ENCODE data around the gene KCND3. TPM values are rescaled to one million over a fixed set of nuclear protein-coding genes. Genes with fewer than 3 reads are reported as not detected.
A peak's percentile ranks its signal among the peaks of the same experiment; 100 is the strongest.

KCND3 gene
- polyA plus RNA-seq, 2 donors: 0.57 to 1.6 TPM

- WGBS, 2 donors: 81 to 90% methylated on average over 10 of the region's 10 CpGs
- Histone ChIP-seq H3K9me3 (ENCODE audit: control insufficient read depth in 2 of 2, insufficient read depth in 1 of 2, low read depth in 1 of 2, low read length in 1 of 2) (no peaks in the 10 kb centered on the region), H3K27ac (ENCODE audit: low read depth in 2 of 2, low read length in 1 of 2) (no peak overlapping the region), H3K36me3 (ENCODE audit: control insufficient read depth in 2 of 2, insufficient read depth in 2 of 2, low read length in 1 of 2) (no peaks in the 10 kb centered on the region), H3K27me3 (ENCODE audit: control insufficient read depth in 1 of 2, insufficient read depth in 2 of 2, low read length in 2 of 2) (no peaks in the 10 kb centered on the region), H3K4me1 (ENCODE audit: control insufficient read depth in 2 of 2, insufficient read depth in 2 of 2, low read length in 1 of 2) (no peaks in the 10 kb centered on the region), H3K4me3 (ENCODE audit: low read depth in 1 of 2, low read length in 2 of 2) (no peak overlapping the region)
Observed at GRCh38 chr1:111934106-111934852, 55.2 kb downstream of the KCND3 start.

GRCh38 chr1:111930356-111930755, 59.1 kb downstream of the KCND3 start:
- H3K27ac ChIP-seq (ENCODE audit: low read depth in 2 of 2, low read length in 1 of 2): no peak overlapping the region
- H3K36me3 ChIP-seq (ENCODE audit: control insufficient read depth in 2 of 2, insufficient read depth in 2 of 2, low read length in 1 of 2): no peaks in the 10 kb centered on the region
- no peaks in the 10 kb centered on the region for H3K9me3 ChIP-seq (ENCODE audit: control insufficient read depth in 2 of 2, insufficient read depth in 1 of 2, low read depth in 1 of 2, low read length in 1 of 2)
- no peaks in the 10 kb centered on the region for H3K27me3 ChIP-seq (ENCODE audit: control insufficient read depth in 1 of 2, insufficient read depth in 2 of 2, low read length in 2 of 2)
- H3K4me3 ChIP-seq (ENCODE audit: low read depth in 1 of 2, low read length in 2 of 2): no peak overlapping the region
- 80 to 85% methylated on average over 3 of the region's 3 CpGs for WGBS, 2 donors
- peaks cover 0 to 6% of the 10 kb centered on the region in 2 donors for H3K4me1 ChIP-seq (ENCODE audit: control insufficient read depth in 2 of 2, insufficient read depth in 2 of 2, low read length in 1 of 2)

- Histone ChIP-seq H3K4me3 (ENCODE audit: low read depth in 1 of 2, low read length in 2 of 2) (no peak overlapping the region), H3K9me3 (ENCODE audit: control insufficient read depth in 2 of 2, insufficient read depth in 1 of 2, low read depth in 1 of 2, low read length in 1 of 2) (no peaks in the 10 kb centered on the region), H3K36me3 (ENCODE audit: control insufficient read depth in 2 of 2, insufficient read depth in 2 of 2, low read length in 1 of 2) (no peaks in the 10 kb centered on the region), H3K27me3 (ENCODE audit: control insufficient read depth in 1 of 2, insufficient read depth in 2 of 2, low read length in 2 of 2) (no peaks in the 10 kb centered on the region), H3K4me1 (ENCODE audit: control insufficient read depth in 2 of 2, insufficient read depth in 2 of 2, low read length in 1 of 2) (peaks cover 0 to 6% of the 10 kb centered on the region in 2 donors), H3K27ac (ENCODE audit: low read depth in 2 of 2, low read length in 1 of 2) (no peak overlapping the region)
- 82 to 84% methylated on average over 4 of the region's 4 CpGs for WGBS, 2 donors
Observed at GRCh38 chr1:111928531-111928930, 60.9 kb downstream of the KCND3 start.

- H3K9me3 ChIP-seq (ENCODE audit: control insufficient read depth in 2 of 2, insufficient read depth in 1 of 2, low read depth in 1 of 2, low read length in 1 of 2): no peaks in the 10 kb centered on the region
- H3K4me1 ChIP-seq (ENCODE audit: control insufficient read depth in 2 of 2, insufficient read depth in 2 of 2, low read length in 1 of 2): peaks cover 0 to 6% of the 10 kb centered on the region in 2 donors
- no peaks in the 10 kb centered on the region for H3K36me3 ChIP-seq (ENCODE audit: control insufficient read depth in 2 of 2, insufficient read depth in 2 of 2, low read length in 1 of 2)
- H3K27me3 ChIP-seq (ENCODE audit: control insufficient read depth in 1 of 2, insufficient read depth in 2 of 2, low read length in 2 of 2): no peaks in the 10 kb centered on the region
- H3K27ac ChIP-seq (ENCODE audit: low read depth in 2 of 2, low read length in 1 of 2): no peak overlapping the region
- H3K4me3 ChIP-seq (ENCODE audit: low read depth in 1 of 2, low read length in 2 of 2): no peak overlapping the region
- 66 to 80% methylated on average over 2 of the region's 2 CpGs for WGBS, 2 donors
Observed at GRCh38 chr1:111927652-111928051, 61.8 kb downstream of the KCND3 start.

GRCh38 chr1:111924786-111925185, 64.7 kb downstream of the KCND3 start:
- no peaks in the 10 kb centered on the region for H3K9me3 ChIP-seq (ENCODE audit: control insufficient read depth in 2 of 2, insufficient read depth in 1 of 2, low read depth in 1 of 2, low read length in 1 of 2)
- H3K4me1 ChIP-seq (ENCODE audit: control insufficient read depth in 2 of 2, insufficient read depth in 2 of 2, low read length in 1 of 2): peaks cover 0 to 10% of the 10 kb centered on the region in 2 donors
- 84 to 86% methylated on average over 2 of the region's 2 CpGs for WGBS, 2 donors
- no peaks in the 10 kb centered on the region for H3K36me3 ChIP-seq (ENCODE audit: control insufficient read depth in 2 of 2, insufficient read depth in 2 of 2, low read length in 1 of 2)
- H3K27ac ChIP-seq (ENCODE audit: low read depth in 2 of 2, low read length in 1 of 2): no peak overlapping the region
- H3K27me3 ChIP-seq (ENCODE audit: control insufficient read depth in 1 of 2, insufficient read depth in 2 of 2, low read length in 2 of 2): no peaks in the 10 kb centered on the region
- no peak overlapping the region for H3K4me3 ChIP-seq (ENCODE audit: low read depth in 1 of 2, low read length in 2 of 2)

GRCh38 chr1:111923766-111924165, 65.7 kb downstream of the KCND3 start:
- Histone ChIP-seq H3K4me1 (ENCODE audit: control insufficient read depth in 2 of 2, insufficient read depth in 2 of 2, low read length in 1 of 2) (peaks cover 0 to 10% of the 10 kb centered on the region in 2 donors), H3K36me3 (ENCODE audit: control insufficient read depth in 2 of 2, insufficient read depth in 2 of 2, low read length in 1 of 2) (no peaks in the 10 kb centered on the region), H3K27ac (ENCODE audit: low read depth in 2 of 2, low read length in 1 of 2) (no peak overlapping the region), H3K27me3 (ENCODE audit: control insufficient read depth in 1 of 2, insufficient read depth in 2 of 2, low read length in 2 of 2) (no peaks in the 10 kb centered on the region), H3K9me3 (ENCODE audit: control insufficient read depth in 2 of 2, insufficient read depth in 1 of 2, low read depth in 1 of 2, low read length in 1 of 2) (no peaks in the 10 kb centered on the region), H3K4me3 (ENCODE audit: low read depth in 1 of 2, low read length in 2 of 2) (no peak overlapping the region)
- 88 to 91% methylated on average over 5 of the region's 5 CpGs for WGBS, 2 donors

- Histone ChIP-seq H3K27ac (ENCODE audit: low read depth in 2 of 2, low read length in 1 of 2) (no peak overlapping the region), H3K27me3 (ENCODE audit: control insufficient read depth in 1 of 2, insufficient read depth in 2 of 2, low read length in 2 of 2) (no peaks in the 10 kb centered on the region), H3K9me3 (ENCODE audit: control insufficient read depth in 2 of 2, insufficient read depth in 1 of 2, low read depth in 1 of 2, low read length in 1 of 2) (no peaks in the 10 kb centered on the region), H3K4me3 (ENCODE audit: low read depth in 1 of 2, low read length in 2 of 2) (no peak overlapping the region), H3K4me1 (ENCODE audit: control insufficient read depth in 2 of 2, insufficient read depth in 2 of 2, low read length in 1 of 2) (peaks cover 0 to 8% of the 10 kb centered on the region in 2 donors), H3K36me3 (ENCODE audit: control insufficient read depth in 2 of 2, insufficient read depth in 2 of 2, low read length in 1 of 2) (no peaks in the 10 kb centered on the region)
- 82 to 85% methylated on average over 6 of the region's 6 CpGs for WGBS, 2 donors
Observed at GRCh38 chr1:111921948-111922347, 67.5 kb downstream of the KCND3 start.

GRCh38 chr1:111920221-111921024, 69.0 kb downstream of the KCND3 start:
- peaks cover 0 to 3% of the 10 kb centered on the region in 2 donors for H3K4me1 ChIP-seq (ENCODE audit: control insufficient read depth in 2 of 2, insufficient read depth in 2 of 2, low read length in 1 of 2)
- no peaks in the 10 kb centered on the region for H3K9me3 ChIP-seq (ENCODE audit: control insufficient read depth in 2 of 2, insufficient read depth in 1 of 2, low read depth in 1 of 2, low read length in 1 of 2)
- no peaks in the 10 kb centered on the region for H3K36me3 ChIP-seq (ENCODE audit: control insufficient read depth in 2 of 2, insufficient read depth in 2 of 2, low read length in 1 of 2)
- no peak overlapping the region for H3K4me3 ChIP-seq (ENCODE audit: low read depth in 1 of 2, low read length in 2 of 2)
- 33 to 42% methylated on average over 11 of the region's 11 CpGs for WGBS, 2 donors
- peak overlapping the region in 1 of 2 donors; percentile 59 for H3K27ac ChIP-seq (ENCODE audit: low read depth in 2 of 2, low read length in 1 of 2)
- H3K27me3 ChIP-seq (ENCODE audit: control insufficient read depth in 1 of 2, insufficient read depth in 2 of 2, low read length in 2 of 2): no peaks in the 10 kb centered on the region

- WGBS, 2 donors: 79 to 82% methylated on average over 5 of the region's 5 CpGs
- no peaks in the 10 kb centered on the region for H3K36me3 ChIP-seq (ENCODE audit: control insufficient read depth in 2 of 2, insufficient read depth in 2 of 2, low read length in 1 of 2)
- no peak overlapping the region for H3K4me3 ChIP-seq (ENCODE audit: low read depth in 1 of 2, low read length in 2 of 2)
- H3K4me1 ChIP-seq (ENCODE audit: control insufficient read depth in 2 of 2, insufficient read depth in 2 of 2, low read length in 1 of 2): peaks cover 0 to 3% of the 10 kb centered on the region in 2 donors
- no peak overlapping the region for H3K27ac ChIP-seq (ENCODE audit: low read depth in 2 of 2, low read length in 1 of 2)
- H3K27me3 ChIP-seq (ENCODE audit: control insufficient read depth in 1 of 2, insufficient read depth in 2 of 2, low read length in 2 of 2): no peaks in the 10 kb centered on the region
- no peaks in the 10 kb centered on the region for H3K9me3 ChIP-seq (ENCODE audit: control insufficient read depth in 2 of 2, insufficient read depth in 1 of 2, low read depth in 1 of 2, low read length in 1 of 2)
Observed at GRCh38 chr1:111911776-111912515, 77.5 kb downstream of the KCND3 start.

Measured in esophagus (tissue), 2 donors.